Esophagus muscularis mucosa (tissue), 4 donors: ENCODE measurements around the gene BCAS3.

Experiments
- CTCF ChIP-seq, 3 experiments: fragments of 200-600 bp in 2 of 3; fragments of 450-650 bp in 1 of 3; sonication (generic) in 2 of 3; IDR thresholded peaks; one replicate each; pipeline ENCODE4 v1.5.1; 2017 to 2019; ENCODE audit warnings: antibody characterized with exemption in 3 of 3, mild to moderate bottlenecking in 2 of 3, moderate library complexity in 1 of 3
- EP300 ChIP-seq: sonication (generic); formaldehyde crosslinking; IDR thresholded peaks from one replicate; pipeline ENCODE4 v1.6.1; 2017; ENCODE audit warnings: antibody characterized with exemption
- POLR2A ChIP-seq: fragments of 450-650 bp; IDR thresholded peaks from one replicate; pipeline ENCODE4 v1.6.1; 2017; ENCODE audit warnings: antibody characterized with exemption, moderate library complexity, mild to moderate bottlenecking, low read depth
- POLR2AphosphoS5 ChIP-seq, 2 donors: sonication (generic); formaldehyde crosslinking; IDR thresholded peaks; one replicate each; pipeline ENCODE4 v1.6.1; 2017; ENCODE audit warnings: antibody characterized with exemption in 2 of 2

GRCh38 chr17:60941028-60941427, 263.4 kb downstream of the BCAS3 start:
- TF ChIP-seq CTCF (IDR thresholded peaks at IDR 0.05) (no peak), POLR2A (no peak), EP300 (no peak), POLR2AphosphoS5 (IDR thresholded peaks at IDR 0.05) (peak; percentile 23 to 32)
